Motor neuron (in vitro differentiated cells): ENCODE data around the gene FAM110A. TPM values are rescaled to one million over a fixed set of nuclear protein-coding genes. Genes with fewer than 3 reads are reported as not detected.

Experiments used
- ATAC-seq, 8 experiments: fragments of 200-7000 bp; cut with Tn5 transposase; replicated peaks in 6 of 8; 2 replicates each; pipeline ENCODE4 v1.8.0; 2021; ENCODE audit warnings: mild to moderate bottlenecking in 8 of 8, moderate library complexity in 8 of 8
- H3K27ac ChIP-seq, 2 donors: fragments of 250-450 bp; sonication (Bioruptor Pico); 2 replicates each; pipeline ENCODE4 v1.9.0; 2021; ENCODE audit warnings: antibody characterized with exemption in 2 of 2, mild to moderate bottlenecking in 2 of 2, moderate library complexity in 1 of 2
- H3K4me1 ChIP-seq, 2 donors: fragments of 250-450 bp; sonication (Bioruptor Pico); replicated peaks in 1 of 2; 2 replicates each; pipeline ENCODE4 v1.6.1; 2021; ENCODE audit warnings: antibody characterized with exemption in 2 of 2, mild to moderate bottlenecking in 2 of 2, moderate library complexity in 1 of 2
- H3K4me3 ChIP-seq, 5 donors: fragments of 250-450 bp; sonication (Bioruptor Pico); 2 replicates each; pipeline ENCODE4 v1.9.0; 2021; ENCODE audit warnings: antibody characterized with exemption in 5 of 5, mild to moderate bottlenecking in 5 of 5, moderate library complexity in 4 of 5
- WGBS, 10 experiments: fragments of 450-650 bp; shearing (Covaris generic); methylation state at CpG; one replicate each; pipeline ENCODE4 v1.0.0; 2022; 5-methylcytosine and 5-hydroxymethylcytosine counted together
- in situ Hi-C, 9 experiments: fragments of 400-800 bp; cut with MboI; loops; one replicate each; pipeline ENCODE4 v1.15.0; 2021; ENCODE audit warnings: low sequenced_read_pairs in 9 of 9, low pct_unique_long_range_greater_than_20kb in 2 of 9; ENCODE audit not compliant: unreplicated experiment in 9 of 9
- total RNA-seq, 8 experiments: library from RNA; unstranded; fragments of 300-600 nt; gene quantifications; 2 replicates each; pipeline versions ENCODE4 v1.2.3 to v1.2.4, GENCODE V29; 2022

FAM110A gene
- total RNA-seq, 8 experiments from 2014 or later: 0.86 to 14.9 (median 3.5) TPM

GRCh38 chr20:839015-839414, 5.5 kb downstream of the FAM110A start:
- Histone ChIP-seq H3K27ac (no peak overlapping the region), H3K4me1 (peaks cover 0 to 18% of the 10 kb centered on the region in 2 donors), H3K4me3 (no peak overlapping the region)
- in situ Hi-C loops: no loop called here
- no peak for ATAC-seq
- 61 to 100% (median 88%) methylated on average over 1 to 5 of the region's 5 CpGs; no CpG with 5 or more reads in 4 of the 10 experiments for WGBS, 10 experiments

- 68 to 100% (median 96%) methylated on average over 1 to 6 of the region's 11 CpGs; no CpG with 5 or more reads in 6 of the 10 experiments for WGBS, 10 experiments
- in situ Hi-C loops: no loop called here
- Histone ChIP-seq H3K4me1 (peaks cover 0 to 17% of the 10 kb centered on the region in 2 donors), H3K27ac (no peak overlapping the region), H3K4me3 (no peak overlapping the region)
- no peak for ATAC-seq
These were observed 6.1 kb downstream of the FAM110A start for GRCh38 chr20:839626-840025.

GRCh38 chr20:840503-840857, 7.0 kb downstream of the FAM110A start:
- H3K4me3 ChIP-seq: no peak overlapping the region
- H3K4me1 ChIP-seq: peaks cover 3 to 15% of the 10 kb centered on the region in 2 donors
- in situ Hi-C loops: no loop called here
- no peak overlapping the region for H3K27ac ChIP-seq
- ATAC-seq: no peak
- 65 to 100% (median 86%) methylated on average over 1 to 6 of the region's 7 CpGs; no CpG with 5 or more reads in 2 of the 10 experiments for WGBS, 10 experiments

GRCh38 chr20:840858-841567, 7.5 kb downstream of the FAM110A start:
- Histone ChIP-seq H3K4me1 (peaks cover 5 to 15% of the 10 kb centered on the region in 2 donors), H3K4me3 (peak overlapping the region in 3 of 5 donors; percentile 12 to 26 (median 23)), H3K27ac (no peak overlapping the region)
- in situ Hi-C loops: no loop called here
- ATAC-seq: no peak
- WGBS, 10 experiments: 36 to 100% (median 65%) methylated on average over 1 to 13 of the region's 59 CpGs; no CpG with 5 or more reads in 6 of the 10 experiments

- in situ Hi-C loops: no loop called here
- H3K4me3 ChIP-seq: peak overlapping the region in 2 of 5 donors; percentile 12 to 26
- no peak overlapping the region for H3K27ac ChIP-seq
- no peak for ATAC-seq
- 0 to 80% (median 15%) methylated on average over 1 to 15 of the region's 62 CpGs; no CpG with 5 or more reads in 4 of the 10 experiments for WGBS, 10 experiments
- H3K4me1 ChIP-seq: peaks cover 14 to 18% of the 10 kb centered on the region in 2 donors
These were observed 8.3 kb downstream of the FAM110A start for GRCh38 chr20:841568-842546.

GRCh38 chr20:842547-842940, 9.0 kb downstream of the FAM110A start:
- Histone ChIP-seq H3K4me1 (peaks cover 21 to 25% of the 10 kb centered on the region in 2 donors), H3K27ac (no peak overlapping the region), H3K4me3 (no peak overlapping the region)
- in situ Hi-C loops: no loop called here
- no peak for ATAC-seq
- 58 to 83% (median 79%) methylated on average over 1 to 2 of the region's 2 CpGs; no CpG with 5 or more reads in 6 of the 10 experiments for WGBS, 10 experiments

GRCh38 chr20:843912-844311, 10.4 kb downstream of the FAM110A start:
- peaks cover 27 to 32% of the 10 kb centered on the region in 2 donors for H3K4me1 ChIP-seq
- ATAC-seq: no peak
- H3K27ac ChIP-seq: no peak overlapping the region
- 30 to 100% (median 84%) methylated on average over 1 to 5 of the region's 9 CpGs; no CpG with 5 or more reads in 6 of the 10 experiments for WGBS, 10 experiments
- in situ Hi-C loops: no loop called here
- peak overlapping the region in 3 of 5 donors; percentile 42 to 48 (median 47) for H3K4me3 ChIP-seq

- peak overlapping the region; percentile 37 to 48 (median 43) for H3K4me3 ChIP-seq
- H3K4me1 ChIP-seq: peaks cover 27 to 32% of the 10 kb centered on the region in 2 donors
- ATAC-seq: peak; percentile 96 to 100 (median 97)
- H3K27ac ChIP-seq: peak overlapping the region; percentile 36 to 81
- in situ Hi-C loops: no loop called here
- WGBS, 10 experiments: 0 to 2% (median 0%) methylated on average over 1 to 8 of the region's 47 CpGs; no CpG with 5 or more reads in 7 of the 10 experiments
These were observed 11.1 kb downstream of the FAM110A start for GRCh38 chr20:844473-845225.

GRCh38 chr20:845226-845868, 11.8 kb downstream of the FAM110A start:
- H3K4me3 ChIP-seq: peak overlapping the region; percentile 37 to 48 (median 43)
- in situ Hi-C loops: no loop called here
- H3K27ac ChIP-seq: no peak overlapping the region
- H3K4me1 ChIP-seq: peaks cover 27 to 32% of the 10 kb centered on the region in 2 donors
- no peak for ATAC-seq
- 50 to 74% methylated on average over 2 to 14 of the region's 50 CpGs; no CpG with 5 or more reads in 8 of the 10 experiments for WGBS, 10 experiments

- peaks cover 27 to 29% of the 10 kb centered on the region in 2 donors for H3K4me1 ChIP-seq
- H3K4me3 ChIP-seq: peak overlapping the region in 4 of 5 donors; percentile 37 to 48 (median 42)
- 67 to 100% (median 89%) methylated on average over 1 to 7 of the region's 11 CpGs; no CpG with 5 or more reads in 4 of the 10 experiments for WGBS, 10 experiments
- in situ Hi-C loops: no loop called here
- ATAC-seq: no peak
- H3K27ac ChIP-seq: no peak overlapping the region
These were observed 12.7 kb downstream of the FAM110A start for GRCh38 chr20:845941-846893.

- ATAC-seq: no peak
- Histone ChIP-seq H3K4me3 (no peak overlapping the region), H3K4me1 (peaks cover 25 to 27% of the 10 kb centered on the region in 2 donors), H3K27ac (no peak overlapping the region)
- in situ Hi-C loops: no loop called here
- 40 to 100% (median 76%) methylated on average over 1 to 2 of the region's 7 CpGs; no CpG with 5 or more reads in 6 of the 10 experiments for WGBS, 10 experiments
These were observed 13.4 kb downstream of the FAM110A start for GRCh38 chr20:846894-847278.
